Measurements from ENCODE around the gene NDST1. TPM values are rescaled to one million over a fixed set of nuclear protein-coding genes. Genes with fewer than 3 reads are reported as not detected.

Gene NDST1
- polyA plus RNA-seq, 2 of the 4 experiments (the other 2 are of a cell fraction): 24.4 to 50.8 TPM

- TF ChIP-seq GATA3 (IDR thresholded peaks at IDR 0.05; ENCODE audit: borderline replicate concordance) (peak; percentile 75; the same call in 1 of the 2 replicates), TFCP2L1 (CRISPR knock-in tag; IDR thresholded peaks at IDR 0.05) (no peak), EP300 (IDR thresholded peaks at IDR 0.05) (peak in 1 of 2 experiments; percentile 73; a peak in 2 of 5 replicates), ATOH8 (CRISPR knock-in tag; IDR thresholded peaks at IDR 0.05; ENCODE audit: low read depth) (0 out of 2 replicates have a peak, but pooled peaks have one; percentile 46), HDAC2 (IDR thresholded peaks at IDR 0.05) (no peak), PBX3 (IDR thresholded peaks at IDR 0.05) (peak; percentile 53; the same call in 1 of the 2 replicates), BHLHE40 (IDR thresholded peaks at IDR 0.05; ENCODE audit: low read depth, low read length) (no peak), JUN (IDR thresholded peaks at IDR 0.05) (no peak; a peak in 1 of 5 replicates), RFX5 (IDR thresholded peaks at IDR 0.05) (no peak), JUNB (IDR thresholded peaks at IDR 0.05) (0 out of 2 replicates have a peak, but pooled peaks have one; percentile 35), BCL3 (IDR thresholded peaks at IDR 0.05) (no peak), MAFK (IDR thresholded peaks at IDR 0.05; ENCODE audit: partially characterized antibody) (no peak), REST (IDR thresholded peaks at IDR 0.05) (no peak), HOXB13 (CRISPR knock-in tag; IDR thresholded peaks at IDR 0.05; ENCODE audit: low read depth) (no peak), HES2 (IDR thresholded peaks at IDR 0.05) (no peak), CEBPB (IDR thresholded peaks at IDR 0.05) (peak in 1 of 2 experiments; percentile 64; a peak in 2 of 4 replicates), FOSL2 (IDR thresholded peaks at IDR 0.05) (no peak), FOSL2 (CRISPR knock-in tag; IDR thresholded peaks at IDR 0.05) (peak; percentile 40), E2F6 (IDR thresholded peaks at IDR 0.05; ENCODE audit: borderline replicate concordance, low read depth) (no peak)
- Histone ChIP-seq H3K9me3 (no peaks in the 10 kb centered on the region), H3K4me3 (no peak overlapping the region), H3K4me2 (peak overlapping the region; percentile 64), H3K4me1 (peaks cover 95% of the 10 kb centered on the region), H3K27ac (peak overlapping the region; percentile 86 to 92)
- DNase-seq (ENCODE audit: low read depth in 1 of 2, low spot score in 1 of 2): peak in 1 of 2 experiments; percentile 62
- FAIRE-seq: no peak
- POLR2A ChIA-PET: no interaction called here
- peak; percentile 2 to 4; a peak in 3 of 6 replicates for ATAC-seq
- WGBS (ENCODE audit: missing lambda C conversion rate): 19% methylated on average over 4 of the region's 6 CpGs
- CTCF ChIA-PET: interaction anchor here (1.5 to 20.8 kb wide), 7 partner anchors 10 to 158 kb away, joined by 3 to 439 read pairs (median 7); partner anchors contain the start of genes NDST1 and RPS14
These were observed 7.5 kb downstream of the NDST1 start for GRCh38 chr5:150515446-150515845.

GRCh38 chr5:150516011-150516410 lies 8.1 kb downstream of the NDST1 start:
- H3K4me3 ChIP-seq: no peak overlapping the region
- H3K4me2 ChIP-seq: peak overlapping the region; percentile 64
- H3K27ac ChIP-seq: peak overlapping the region; percentile 86 to 92
- peak; percentile 3 to 12; a peak in 3 of 6 replicates for ATAC-seq
- H3K4me1 ChIP-seq: peaks cover 95% of the 10 kb centered on the region
- WGBS (ENCODE audit: missing lambda C conversion rate): 62% methylated on average over 5 of the region's 5 CpGs
- TF ChIP-seq ESRRA (IDR thresholded peaks at IDR 0.05; ENCODE audit: borderline replicate concordance, low read length): no peak
- TF ChIP-seq ELK1 (IDR thresholded peaks at IDR 0.05; ENCODE audit: low read depth, low read length): no peak
- TF ChIP-seq RCOR1 (IDR thresholded peaks at IDR 0.05; ENCODE audit: low read depth, low read length): no peak
- TF ChIP-seq BCL3 (IDR thresholded peaks at IDR 0.05): no peak
- TF ChIP-seq CHD2 (IDR thresholded peaks at IDR 0.05; ENCODE audit: low read length, partially characterized antibody): no peak
- no peak for TF ChIP-seq RARB (CRISPR knock-in tag; IDR thresholded peaks at IDR 0.05)
- TF ChIP-seq RFX5 (IDR thresholded peaks at IDR 0.05): no peak
- no peak for TF ChIP-seq HEYL (CRISPR knock-in tag; IDR thresholded peaks at IDR 0.05)
- no peak for TF ChIP-seq POLR2AphosphoS2 (conservative IDR thresholded peaks at IDR 0.05; ENCODE audit: low read length)
- TF ChIP-seq CEBPB (IDR thresholded peaks at IDR 0.05): no peak
- ChIA-PET CTCF (interaction anchor here (1.5 to 20.8 kb wide), 7 partner anchors 10 to 157 kb away, joined by 3 to 439 read pairs (median 7); partner anchors contain the start of genes NDST1 and RPS14), POLR2A (interaction anchor here (0.8 kb wide), 1 partner anchor 38 kb away, joined by 3 read pairs; no protein-coding TSS in a partner anchor)
- H3K9me3 ChIP-seq: no peaks in the 10 kb centered on the region
- FAIRE-seq: no peak
- peak in 1 of 2 experiments; percentile 41 for DNase-seq (ENCODE audit: low read depth in 1 of 2, low spot score in 1 of 2)
